ENCODE measurements around the gene GSTM3.

The GSTM3 gene

DNA sequence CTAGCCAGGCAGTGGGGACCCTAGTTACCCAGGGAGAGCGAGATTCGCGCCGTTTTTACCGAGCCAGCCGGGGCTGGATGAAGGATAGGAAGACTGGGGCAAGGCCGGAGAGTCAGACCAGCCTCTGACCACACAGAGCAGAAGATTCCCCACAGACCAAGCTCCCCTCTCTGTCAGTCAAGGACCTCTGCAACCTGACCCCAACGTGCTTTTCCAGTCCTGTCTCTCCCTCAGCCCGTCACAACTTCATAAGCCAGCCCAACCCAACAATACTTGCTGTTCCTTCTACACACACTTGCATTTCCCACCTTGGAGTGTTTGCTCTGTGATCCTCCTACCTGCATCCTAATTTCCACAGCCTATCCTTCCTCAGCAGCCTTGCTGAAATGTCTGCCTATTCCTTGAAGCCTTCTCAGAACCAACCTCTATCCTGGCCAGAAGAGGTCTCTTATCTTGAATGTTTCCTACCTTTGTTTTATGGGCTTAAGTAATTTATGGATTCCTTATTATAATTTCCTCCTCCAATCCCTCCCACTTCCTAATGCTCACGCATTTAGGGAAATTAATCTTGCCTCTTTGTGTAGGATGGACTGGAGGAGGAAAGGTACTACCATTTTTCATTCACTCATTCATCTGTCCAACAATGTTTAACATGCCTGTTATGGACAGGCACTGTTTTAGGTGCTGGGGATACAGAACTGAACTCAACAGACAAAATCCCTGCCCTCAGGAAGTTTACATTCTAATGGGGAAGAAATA, at the start of gene GSTM3:
Gene GSTM3, minus strand, starts transcription at position 424 of the 759 bp plus-strand sequence. CDS start 751 bp downstream, outside the sequence.
- DNase-seq (ENCODE audit: low spot score): no peak

DNA sequence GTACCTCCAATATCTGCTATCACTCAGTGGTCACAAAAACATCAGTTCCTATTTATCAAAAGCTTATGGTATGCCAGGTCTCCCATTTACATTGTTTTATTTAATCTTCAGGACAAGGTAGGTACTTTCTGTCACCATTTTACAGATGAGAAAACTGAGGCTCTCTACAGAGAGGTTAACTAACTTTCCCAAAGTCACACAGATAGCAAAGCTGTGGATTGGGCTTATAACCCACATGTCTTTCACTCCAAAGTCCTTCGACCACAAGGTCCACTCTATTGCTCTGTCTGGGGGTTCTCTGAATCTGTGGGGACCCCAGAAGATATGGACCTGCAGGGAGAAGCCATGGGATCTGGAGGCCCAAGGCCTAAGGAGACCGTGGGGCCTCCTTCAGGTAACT, 49.5 kb upstream of the GSTM3 start:
- DNase-seq (ENCODE audit: low spot score): no peak

- no peak for DNase-seq (ENCODE audit: low spot score)
Measured at GRCh38 chr1:109789551-109790180, 48.8 kb upstream of the GSTM3 start.

- DNase-seq (ENCODE audit: low spot score): no peak
Measured at GRCh38 chr1:109788695-109789521, 48.1 kb upstream of the GSTM3 start.

DNA sequence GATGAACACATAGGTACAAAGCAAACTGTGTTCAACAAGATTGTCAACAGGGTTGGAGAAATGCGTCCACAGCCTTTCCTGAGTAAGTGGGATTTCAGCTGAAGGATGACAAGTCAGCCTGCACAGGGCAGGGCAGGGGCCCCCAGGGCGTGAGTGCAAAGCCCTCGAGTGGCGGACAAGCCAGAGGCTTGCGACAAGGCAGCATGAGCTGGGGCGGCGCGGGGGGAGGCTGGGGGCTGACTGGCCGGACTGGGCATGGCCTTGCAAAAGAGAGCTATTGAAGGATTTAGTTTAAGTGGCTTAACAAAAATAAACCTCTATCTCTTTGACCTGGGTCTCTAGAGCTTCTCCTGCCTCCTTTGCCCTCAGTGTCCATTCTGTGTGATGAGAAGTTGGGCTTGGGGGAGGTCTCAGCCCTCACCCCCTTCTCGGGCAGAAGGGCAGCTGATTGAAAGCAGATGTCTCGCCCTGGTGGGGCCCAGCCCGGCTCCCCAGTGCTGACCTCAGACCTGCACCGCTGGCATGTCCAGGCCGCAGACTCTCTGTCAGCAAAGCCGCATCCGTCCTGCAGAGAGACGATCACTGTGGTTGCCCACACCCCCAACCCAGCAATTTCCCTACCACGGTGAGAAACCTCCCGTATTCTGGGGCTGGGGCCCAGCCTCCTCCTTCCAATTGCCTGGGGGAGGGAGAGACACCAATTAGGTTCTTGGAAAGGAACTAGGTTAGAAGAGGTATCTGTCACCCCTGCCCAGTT, 47.2 kb upstream of the GSTM3 start:
- no peak for DNase-seq (ENCODE audit: low spot score)

- no peak for DNase-seq (ENCODE audit: low spot score)
Measured at GRCh38 chr1:109787211-109787844, 46.5 kb upstream of the GSTM3 start.

GRCh38 chr1:109786531-109787021, 45.7 kb upstream of the GSTM3 start:
- no peak for DNase-seq (ENCODE audit: low spot score)

GRCh38 chr1:109786112-109786480, 45.3 kb upstream of the GSTM3 start:
- no peak for DNase-seq (ENCODE audit: low spot score)

DNA sequence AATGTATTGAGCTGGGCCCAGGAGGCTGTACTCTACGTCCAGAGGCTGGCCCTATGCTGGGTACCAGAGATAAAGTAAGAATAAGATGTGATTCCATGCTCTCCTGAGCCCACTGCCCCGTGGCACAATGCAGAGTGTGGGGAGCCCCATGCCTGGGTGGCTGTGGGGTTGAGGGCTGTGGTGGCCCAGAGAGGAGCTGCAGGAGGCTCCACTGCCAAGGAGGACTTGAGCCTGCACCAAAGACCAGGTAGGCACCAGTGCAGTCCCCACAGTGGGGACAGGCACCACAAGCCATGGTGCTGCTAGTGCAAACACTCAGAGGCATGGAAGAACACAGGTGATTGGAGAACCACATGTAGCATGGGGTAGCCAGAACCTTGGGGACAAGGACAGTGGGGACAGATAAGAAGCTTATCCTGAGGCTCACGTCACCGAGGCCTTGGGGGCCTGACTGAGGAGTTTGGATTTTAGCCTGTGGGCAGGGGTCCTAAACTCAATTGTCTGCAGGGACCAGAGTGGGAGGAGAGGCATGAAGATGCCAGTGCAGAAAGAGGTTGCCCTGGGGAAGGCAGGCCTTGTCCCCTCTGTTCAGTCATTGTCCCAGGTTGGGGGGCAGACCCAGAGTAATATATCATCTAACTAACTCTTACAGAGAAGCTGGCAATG, 44.7 kb upstream of the GSTM3 start:
- DNase-seq (ENCODE audit: low spot score): no peak

GRCh38 chr1:109784551-109785252, 43.9 kb upstream of the GSTM3 start:
- DNase-seq (ENCODE audit: low spot score): no peak

- no peak for DNase-seq (ENCODE audit: low spot score)
Measured at GRCh38 chr1:109783436-109783835, 42.6 kb upstream of the GSTM3 start.

GRCh38 chr1:109782927-109783326, 42.1 kb upstream of the GSTM3 start:
- no peak for DNase-seq (ENCODE audit: low spot score)

DNA sequence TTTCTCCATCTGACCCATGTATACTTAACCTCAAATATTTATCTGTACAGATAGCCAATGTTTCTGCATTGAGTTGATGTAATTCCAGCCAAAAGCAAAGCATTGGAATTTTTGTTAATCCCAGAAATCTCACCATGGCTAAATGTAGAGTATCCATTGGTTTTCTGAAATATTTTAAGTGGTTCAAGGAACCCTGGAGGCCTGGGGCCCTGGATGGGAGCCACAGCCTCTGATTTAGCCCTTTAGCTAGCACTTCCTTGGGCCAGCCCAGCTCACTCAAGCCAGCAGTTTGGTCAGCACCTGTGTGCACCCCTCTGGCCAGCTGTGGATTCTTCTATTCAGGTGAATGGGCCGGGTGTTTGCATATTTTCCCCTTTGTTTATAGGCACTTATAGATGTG, 41.7 kb upstream of the GSTM3 start:
- DNase-seq (ENCODE audit: low spot score): no peak

- DNase-seq (ENCODE audit: low spot score): no peak
Measured at GRCh38 chr1:109781806-109782205, 41.0 kb upstream of the GSTM3 start.

GRCh38 chr1:109780982-109781381, 40.1 kb upstream of the GSTM3 start:
- DNase-seq (ENCODE audit: low spot score): no peak

DNA sequence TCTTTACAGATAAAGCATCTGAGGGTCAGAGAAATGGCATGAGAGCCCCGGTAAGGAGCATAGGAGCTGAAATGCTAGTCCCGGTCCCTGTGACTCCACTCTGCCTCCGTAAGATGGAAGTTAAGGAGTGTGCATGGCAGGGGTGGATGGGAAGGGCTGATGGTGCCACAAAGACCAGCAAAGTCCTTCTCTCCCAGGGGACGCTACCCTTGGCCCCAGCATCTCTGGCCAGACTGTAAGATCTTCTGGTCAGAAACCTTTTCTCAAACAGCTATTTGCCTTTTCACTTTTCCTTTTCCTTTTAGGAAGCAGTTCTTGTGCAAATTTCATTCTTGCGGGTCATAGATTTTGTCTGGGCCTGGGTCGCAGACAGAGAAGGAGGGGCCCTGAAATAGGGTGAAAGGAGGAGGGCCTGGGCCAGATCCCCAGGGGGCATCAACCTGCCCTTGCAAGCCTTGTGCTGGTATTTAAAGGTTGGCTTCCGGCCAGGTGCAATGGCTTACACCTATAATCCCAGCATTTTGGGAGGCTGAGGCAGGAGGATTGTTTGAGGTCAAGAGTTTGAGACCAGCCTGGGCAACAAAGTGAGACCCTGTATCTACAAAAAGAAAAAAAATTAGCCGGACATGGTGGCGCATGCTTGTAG, 37.3 kb upstream of the GSTM3 start:
- no peak for DNase-seq (ENCODE audit: low spot score)

DNA sequence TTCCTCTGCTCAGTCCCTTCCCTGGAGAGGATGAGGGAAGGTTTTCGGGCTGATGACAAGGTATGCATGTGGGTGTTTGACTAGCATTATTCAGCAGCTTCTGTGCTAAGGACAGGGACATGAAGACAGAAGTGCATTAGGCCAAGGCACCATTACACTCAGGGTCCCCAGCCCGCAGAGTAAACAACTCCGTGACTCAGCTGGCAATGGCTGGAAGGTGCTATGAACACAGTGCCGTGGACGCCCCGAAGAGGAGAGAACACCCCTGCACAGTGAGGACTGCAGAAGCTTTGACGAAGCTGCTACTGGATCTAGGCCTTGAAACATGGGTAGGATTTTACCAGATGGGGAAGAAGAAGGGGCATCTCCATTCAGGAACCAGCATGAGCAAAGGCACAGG, 36.6 kb upstream of the GSTM3 start:
- no peak for DNase-seq (ENCODE audit: low spot score)

DNA sequence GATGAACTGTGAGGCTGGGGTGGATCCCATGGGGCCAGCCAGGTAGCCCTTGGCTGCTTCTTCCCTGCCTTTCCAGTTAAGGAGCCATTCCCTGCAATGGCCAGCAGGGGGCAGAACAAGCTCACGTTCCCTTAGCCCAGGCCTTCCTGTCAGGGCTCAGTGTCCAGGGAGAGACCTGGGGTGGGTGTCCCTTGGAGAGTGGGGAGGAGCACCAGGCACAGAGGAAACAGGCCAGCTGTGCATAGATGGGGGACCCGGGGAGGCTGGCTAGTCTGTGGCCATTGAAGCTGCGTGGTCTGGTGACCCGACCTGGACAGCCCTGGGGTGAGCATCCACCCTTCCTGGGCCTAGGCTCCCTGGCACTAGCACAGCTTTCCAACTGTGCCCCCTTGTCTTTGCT, 36.1 kb upstream of the GSTM3 start:
- DNase-seq (ENCODE audit: low spot score): peak; percentile 83

- DNase-seq (ENCODE audit: low spot score): no peak
Measured at GRCh38 chr1:109776206-109776835, 35.5 kb upstream of the GSTM3 start.

All from activated CD4-positive, alpha-beta T cell treated with anti-CD3 and anti-CD28 coated beads, Interleukin-2, Interleukin-4, amounts not matched to agents 100 ng/mL and 50 ng/mL, durations not matched to agents 16 hours and 8 hours (primary cell).